Measurements from ENCODE around the gene PNPLA3.

Gene PNPLA3

GRCh38 chr22:43955040-43955882, 31.7 kb downstream of the PNPLA3 start, which contains the start of gene SAMM50:
Gene SAMM50 (plus strand): TSS chr22:43955442. CDS start chr22:43955578, 136 bp downstream.
- DNase-seq (ENCODE audit: insufficient read length): peak; percentile 92
- TF ChIP-seq POLR2A (IDR thresholded peaks at IDR 0.05; ENCODE audit: low read depth, low read length): peak; percentile 97
- TF ChIP-seq TAF1 (IDR thresholded peaks at IDR 0.05; ENCODE audit: borderline replicate concordance, low read depth, low read length): peak; percentile 79; the same call in 1 of the 2 replicates
- peak; percentile 98 for TF ChIP-seq POLR2AphosphoS5 (IDR thresholded peaks at IDR 0.05; ENCODE audit: low read depth, low read length)
- peak; percentile 97 for FAIRE-seq

DNA sequence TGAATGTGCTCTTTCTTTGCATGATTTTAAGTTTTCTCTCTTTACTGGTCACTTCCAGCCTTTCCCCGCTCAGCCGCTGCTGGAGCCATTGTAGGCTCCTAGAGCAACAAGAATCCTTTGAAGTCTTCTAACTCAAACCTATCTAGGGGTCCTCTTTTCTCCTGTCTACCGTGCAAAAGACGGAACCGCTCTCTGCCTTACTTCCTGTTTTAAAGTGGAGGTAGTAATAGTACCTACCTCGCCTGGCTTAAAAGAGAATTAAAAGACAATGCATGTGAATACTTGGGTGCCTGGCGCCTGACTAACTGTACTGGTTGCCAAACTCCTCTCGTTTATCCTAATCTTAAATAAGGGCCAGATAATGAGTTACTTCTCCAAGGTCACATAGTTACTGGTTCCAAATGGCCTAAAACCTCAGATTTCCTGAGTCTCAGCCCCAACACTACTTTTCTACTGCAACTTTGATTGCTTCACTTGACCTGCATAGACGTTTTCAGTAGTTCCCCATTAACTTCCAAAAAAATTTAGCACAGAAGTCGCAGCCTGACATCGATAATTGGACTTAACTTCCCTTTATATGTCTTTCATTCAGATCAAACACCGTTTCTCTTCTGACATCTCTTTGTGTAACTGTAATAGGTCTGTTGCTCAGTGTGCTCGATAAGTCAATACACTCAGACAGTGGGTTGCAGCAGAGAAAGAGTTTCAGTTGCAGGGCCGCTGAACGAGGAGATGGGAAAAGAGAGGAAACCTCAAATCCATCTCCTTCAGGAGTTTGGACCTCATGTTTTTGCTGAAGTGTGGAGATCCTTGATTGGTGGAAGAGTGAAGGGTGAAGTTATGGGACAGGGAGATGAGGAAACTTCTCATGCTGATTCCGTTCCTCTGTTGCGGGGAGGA, 32.5 kb downstream of the PNPLA3 start:
- FAIRE-seq: no peak
- DNase-seq (ENCODE audit: insufficient read length): no peak
- TF ChIP-seq TAF1 (IDR thresholded peaks at IDR 0.05; ENCODE audit: borderline replicate concordance, low read depth, low read length): no peak

- no peak for TF ChIP-seq TAF1 (IDR thresholded peaks at IDR 0.05; ENCODE audit: borderline replicate concordance, low read depth, low read length)
- no peak for TF ChIP-seq POLR2AphosphoS5 (IDR thresholded peaks at IDR 0.05; ENCODE audit: low read depth, low read length)
- no peak for TF ChIP-seq POLR2A (IDR thresholded peaks at IDR 0.05; ENCODE audit: low read depth, low read length)
- FAIRE-seq (no peak), DNase-seq (ENCODE audit: insufficient read length) (no peak)
Measured at GRCh38 chr22:43956805-43957463, 33.3 kb downstream of the PNPLA3 start.

DNA sequence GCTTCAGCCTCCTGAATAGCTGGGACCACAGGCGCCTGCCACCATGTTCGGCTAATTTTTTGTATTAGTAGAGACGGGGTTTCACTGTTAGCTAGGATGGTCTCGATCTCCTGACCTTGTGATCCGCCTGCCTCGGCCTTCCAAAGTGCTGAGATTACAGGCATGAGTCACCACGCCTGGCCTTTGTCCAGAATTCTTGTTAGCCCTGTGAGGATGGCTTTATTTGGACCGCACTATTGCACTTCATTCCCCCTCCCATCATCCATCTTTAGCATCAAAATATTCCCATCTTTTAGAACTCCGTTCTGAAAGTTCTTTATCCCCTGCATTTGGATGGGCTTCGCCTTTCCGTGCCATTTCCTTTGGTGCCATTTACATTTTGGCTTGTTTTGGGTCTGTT, 34.3 kb downstream of the PNPLA3 start:
- TF ChIP-seq POLR2A (IDR thresholded peaks at IDR 0.05; ENCODE audit: low read depth, low read length): no peak
- TF ChIP-seq POLR2AphosphoS5 (IDR thresholded peaks at IDR 0.05; ENCODE audit: low read depth, low read length): no peak
- TF ChIP-seq TAF1 (IDR thresholded peaks at IDR 0.05; ENCODE audit: borderline replicate concordance, low read depth, low read length): no peak
- FAIRE-seq (no peak), DNase-seq (ENCODE audit: insufficient read length) (no peak)

- no peak for DNase-seq (ENCODE audit: insufficient read length)
- TF ChIP-seq POLR2A (IDR thresholded peaks at IDR 0.05; ENCODE audit: low read depth, low read length) (no peak), POLR2AphosphoS5 (IDR thresholded peaks at IDR 0.05; ENCODE audit: low read depth, low read length) (no peak), TAF1 (IDR thresholded peaks at IDR 0.05; ENCODE audit: borderline replicate concordance, low read depth, low read length) (no peak)
- no peak for FAIRE-seq
Measured at GRCh38 chr22:43964314-43964857, 40.8 kb downstream of the PNPLA3 start.

GRCh38 chr22:43967069-43967468, 43.5 kb downstream of the PNPLA3 start:
- DNase-seq (ENCODE audit: insufficient read length) (no peak), FAIRE-seq (no peak)
- TF ChIP-seq TAF1 (IDR thresholded peaks at IDR 0.05; ENCODE audit: borderline replicate concordance, low read depth, low read length) (no peak), POLR2A (IDR thresholded peaks at IDR 0.05; ENCODE audit: low read depth, low read length) (no peak), POLR2AphosphoS5 (IDR thresholded peaks at IDR 0.05; ENCODE audit: low read depth, low read length) (no peak)

- FAIRE-seq: no peak
- TF ChIP-seq TAF1 (IDR thresholded peaks at IDR 0.05; ENCODE audit: borderline replicate concordance, low read depth, low read length): no peak
- no peak for TF ChIP-seq POLR2A (IDR thresholded peaks at IDR 0.05; ENCODE audit: low read depth, low read length)
- TF ChIP-seq POLR2AphosphoS5 (IDR thresholded peaks at IDR 0.05; ENCODE audit: low read depth, low read length): no peak
- no peak for DNase-seq (ENCODE audit: insufficient read length)
Measured at GRCh38 chr22:43968614-43969013, 45.0 kb downstream of the PNPLA3 start.

DNA sequence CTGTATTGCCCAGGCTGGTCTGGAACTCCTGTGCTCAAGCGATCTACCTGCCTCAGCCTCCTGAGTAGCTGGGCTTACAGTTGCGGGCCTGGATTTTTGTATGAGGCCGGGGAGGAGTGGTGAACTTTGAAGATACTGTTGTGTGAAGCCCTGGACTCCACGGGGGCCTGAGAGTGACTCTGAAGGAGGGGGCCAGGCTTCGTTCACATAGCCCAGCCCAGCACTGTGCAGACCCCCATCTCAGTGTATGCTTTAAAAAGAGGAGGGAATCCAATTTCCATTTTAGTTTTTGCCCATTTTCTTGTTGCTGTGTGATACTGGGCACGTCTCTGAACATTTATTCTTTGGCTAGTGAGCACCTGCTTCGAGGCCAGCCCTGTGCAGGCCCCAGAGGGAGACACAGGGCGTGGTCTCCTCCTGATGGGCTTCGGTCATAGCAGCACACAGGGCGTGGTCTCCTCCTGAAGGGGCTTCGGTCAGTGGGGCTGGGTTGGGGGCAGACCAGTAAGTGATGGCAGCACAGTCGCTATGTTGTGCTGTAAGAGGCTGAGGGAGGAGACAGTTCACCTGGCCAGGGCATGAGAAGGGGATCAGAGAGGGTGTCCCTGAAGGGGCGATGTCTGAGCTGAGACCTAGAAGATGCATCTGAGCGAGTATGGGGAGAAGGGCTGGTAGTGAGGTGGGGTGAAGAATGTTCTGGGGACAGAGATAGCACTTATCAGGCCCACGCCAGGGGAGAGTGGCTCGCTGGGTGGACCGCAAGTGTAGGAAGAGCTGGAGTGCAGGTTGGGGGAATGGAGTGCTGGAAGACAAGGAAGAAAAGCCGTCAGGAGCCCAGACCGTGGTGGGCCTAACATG, 45.6 kb downstream of the PNPLA3 start:
- TF ChIP-seq POLR2AphosphoS5 (IDR thresholded peaks at IDR 0.05; ENCODE audit: low read depth, low read length): no peak
- TF ChIP-seq POLR2A (IDR thresholded peaks at IDR 0.05; ENCODE audit: low read depth, low read length): no peak
- TF ChIP-seq TAF1 (IDR thresholded peaks at IDR 0.05; ENCODE audit: borderline replicate concordance, low read depth, low read length): no peak
- DNase-seq (ENCODE audit: insufficient read length) (no peak), FAIRE-seq (no peak)

- no peak for TF ChIP-seq TAF1 (IDR thresholded peaks at IDR 0.05; ENCODE audit: borderline replicate concordance, low read depth, low read length)
- TF ChIP-seq POLR2A (IDR thresholded peaks at IDR 0.05; ENCODE audit: low read depth, low read length): no peak
- TF ChIP-seq POLR2AphosphoS5 (IDR thresholded peaks at IDR 0.05; ENCODE audit: low read depth, low read length): no peak
- FAIRE-seq (no peak), DNase-seq (ENCODE audit: insufficient read length) (no peak)
Measured at GRCh38 chr22:43969989-43970755, 46.6 kb downstream of the PNPLA3 start.
